Measurements from ENCODE around the gene TRIM29.

- TF ChIP-seq CTCF (IDR thresholded peaks at IDR 0.05; ENCODE audit: low read depth, low read length, poor library complexity, severe bottlenecking): no peak
- TF ChIP-seq EZH2phosphoT487 (IDR thresholded peaks at IDR 0.05; ENCODE audit: borderline replicate concordance, low read length): no peak
Observed at GRCh38 chr11:120120805-120121335, 17.0 kb downstream of the TRIM29 start.

Data from DOHH2 (cell line).